HL-60/S4 (cell line): ENCODE data around the gene BST1.

Experiments
- in situ Hi-C: fragments of 300-500 bp; cut with MboI; formaldehyde crosslinking; loops from 2 replicates; pipeline ENCODE4 v1.14.3; 2022; ENCODE audit warnings: low sequenced_read_pairs

Gene BST1

GRCh38 chr4:15774020-15774420 is 71.2 kb downstream of the BST1 start:
- in situ Hi-C loops, result no loop called here

- in situ Hi-C loops, result no loop called here
These were observed 74.2 kb downstream of the BST1 start for GRCh38 chr4:15776871-15777648.

GRCh38 chr4:15777697-15778288 is 74.9 kb downstream of the BST1 start:
- in situ Hi-C loops, result no loop called here

GRCh38 chr4:15778289-15779241 is 75.7 kb downstream of the BST1 start, which contains the start of gene CD38:
TSS of gene CD38 (plus strand) at chr4:15778328. CDS start at chr4:15778415, 87 bp downstream.
- in situ Hi-C loops, result no loop called here

GRCh38 chr4:15779306-15779705 is 76.4 kb downstream of the BST1 start:
- in situ Hi-C loops, result no loop called here

GRCh38 chr4:15779809-15780208 is 76.9 kb downstream of the BST1 start:
- in situ Hi-C loops, result no loop called here

- in situ Hi-C loops, result no loop called here
These were observed 78.7 kb downstream of the BST1 start for GRCh38 chr4:15781427-15782095.
